Measurements from ENCODE around the gene KIF20B.
"Not testable (repeated sequence)": the region's sequence is repeated elsewhere in the genome, so short reads cannot be mapped to it uniquely, and the experiment has no call there.

Gene KIF20B

GRCh38 chr10:89685936-89686335 lies 15.5 kb upstream of the KIF20B start:
- DNase-seq = no peak

- DNase-seq = no peak
Observed at GRCh38 chr10:89690027-89690426, 11.4 kb upstream of the KIF20B start.

DNA sequence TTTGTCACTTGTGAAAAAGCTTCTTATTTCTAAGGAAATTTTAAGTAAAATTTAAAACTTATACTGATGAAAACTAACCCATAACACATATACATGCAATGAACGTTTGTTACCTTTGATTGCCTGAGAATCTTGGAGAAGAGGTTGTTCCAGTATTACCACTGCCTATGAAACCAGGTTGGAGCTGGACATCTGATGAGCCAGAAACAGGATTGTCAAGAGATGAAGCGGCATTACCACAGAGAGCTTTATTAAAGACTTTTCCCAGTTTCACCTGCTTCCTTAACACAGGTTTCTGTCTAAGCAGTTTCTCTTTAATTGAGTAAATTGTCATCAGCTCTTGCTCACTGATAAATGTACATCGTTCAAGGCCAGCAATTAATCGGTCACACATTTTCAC lies 9.0 kb upstream of the KIF20B start:
- no peak for DNase-seq

DNA sequence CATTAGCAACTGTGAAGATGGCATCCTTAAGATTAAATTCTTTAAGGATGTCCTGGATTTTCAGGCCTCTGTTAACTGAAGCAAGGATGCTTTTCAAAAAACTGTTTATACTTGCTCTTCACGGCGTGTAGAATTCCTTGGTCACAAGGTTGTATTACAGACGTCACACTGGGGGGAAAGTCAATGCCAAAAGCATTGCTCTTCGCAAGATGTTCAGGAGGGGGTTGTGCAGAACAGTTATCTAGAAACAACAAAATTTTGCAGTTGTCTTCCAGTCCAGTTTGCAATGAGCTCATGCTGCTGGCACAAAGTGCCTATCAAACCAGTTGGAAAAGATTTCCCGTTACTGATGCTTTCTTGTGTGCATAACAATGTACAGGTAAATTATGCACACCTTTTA lies 8.2 kb upstream of the KIF20B start:
- DNase-seq = no peak

- no peak for DNase-seq
Observed at GRCh38 chr10:89695307-89695706, 6.1 kb upstream of the KIF20B start.

DNA sequence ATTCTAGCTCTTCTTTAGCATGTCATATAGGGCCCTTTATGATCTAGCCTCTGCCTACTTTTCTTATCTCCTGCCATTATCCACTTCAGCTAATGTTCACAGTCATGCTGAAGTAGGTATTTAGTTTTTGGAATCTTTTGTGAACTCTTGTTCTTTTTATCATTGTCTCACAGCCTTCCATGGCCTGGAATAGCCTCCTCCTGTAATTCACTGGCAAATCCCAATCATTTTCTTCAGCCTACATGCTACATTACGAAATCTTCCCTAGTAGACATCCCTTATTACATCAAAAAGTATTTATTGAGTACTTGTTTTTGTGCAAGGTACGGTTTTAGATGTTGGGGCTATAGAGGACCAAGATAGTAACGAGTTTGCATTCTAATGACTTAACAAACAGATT lies 3.4 kb upstream of the KIF20B start:
- DNase-seq = no peak

DNA sequence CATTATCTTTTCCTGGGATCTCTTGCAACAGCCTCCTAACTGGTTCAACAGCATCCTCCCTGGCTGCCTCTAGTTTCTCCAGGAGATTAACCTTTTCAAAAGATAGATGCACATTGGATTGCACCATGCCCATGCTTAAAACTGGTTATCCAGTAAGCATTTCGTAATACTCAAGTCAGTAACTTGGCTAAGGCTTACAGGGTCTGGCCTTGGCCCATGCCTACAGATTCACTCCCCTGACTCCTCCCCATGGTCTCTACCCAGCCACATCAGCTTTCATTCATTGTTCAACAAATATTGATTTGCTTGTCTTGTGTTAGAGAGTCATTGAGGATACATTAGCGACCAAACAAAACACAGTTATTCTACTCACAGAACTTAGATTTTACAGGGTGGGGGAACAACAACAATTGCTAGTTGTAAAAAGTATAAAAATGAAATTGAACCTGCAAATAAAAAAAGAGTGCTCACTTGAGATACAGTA lies 1.8 kb upstream of the KIF20B start:
- no peak for DNase-seq

GRCh38 chr10:89700923-89701241 lies 508 bp upstream of the KIF20B start:
- no peak for DNase-seq

- peak; percentile 37 to 41 for DNase-seq
Observed at GRCh38 chr10:89702121-89702480, 711 bp downstream of the KIF20B start.

DNA sequence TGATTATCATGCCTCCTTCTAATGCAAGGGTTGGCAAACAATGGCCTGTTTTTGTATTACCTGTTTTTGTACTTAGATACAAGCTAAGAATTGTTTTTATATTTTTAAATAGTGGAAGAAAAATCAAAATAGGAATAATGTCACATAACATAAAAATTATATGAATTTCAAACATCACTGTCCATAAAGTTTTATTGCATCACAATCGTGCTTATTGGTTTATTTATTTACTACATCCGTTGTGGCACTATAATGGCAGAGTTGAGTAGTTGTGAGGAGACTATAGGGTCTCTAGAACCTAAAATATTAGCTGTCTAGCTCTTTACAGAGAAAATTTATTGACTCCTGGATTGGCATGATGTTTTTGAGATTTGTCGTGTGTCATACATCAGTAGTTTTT lies 4.1 kb downstream of the KIF20B start:
- no peak for DNase-seq

DNA sequence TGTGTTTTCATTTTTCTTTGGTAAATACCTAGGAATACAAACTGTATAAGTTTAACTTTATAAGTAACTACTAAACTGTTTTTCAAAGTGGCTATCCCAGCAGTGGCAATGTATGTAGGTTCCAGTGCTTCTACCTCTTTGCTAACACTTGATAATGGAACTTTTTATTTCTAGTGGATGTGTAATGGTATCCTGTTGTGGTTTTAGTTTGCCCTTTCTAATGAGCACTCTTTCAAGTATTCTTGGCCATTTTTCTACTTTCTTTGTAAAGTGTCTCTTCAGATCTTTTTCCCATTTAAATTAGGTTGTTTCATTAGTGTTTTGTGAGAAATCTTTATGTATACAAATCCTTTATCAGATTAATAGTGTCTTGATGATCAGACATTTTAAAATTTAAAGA lies 4.6 kb downstream of the KIF20B start:
- DNase-seq = no peak

DNA sequence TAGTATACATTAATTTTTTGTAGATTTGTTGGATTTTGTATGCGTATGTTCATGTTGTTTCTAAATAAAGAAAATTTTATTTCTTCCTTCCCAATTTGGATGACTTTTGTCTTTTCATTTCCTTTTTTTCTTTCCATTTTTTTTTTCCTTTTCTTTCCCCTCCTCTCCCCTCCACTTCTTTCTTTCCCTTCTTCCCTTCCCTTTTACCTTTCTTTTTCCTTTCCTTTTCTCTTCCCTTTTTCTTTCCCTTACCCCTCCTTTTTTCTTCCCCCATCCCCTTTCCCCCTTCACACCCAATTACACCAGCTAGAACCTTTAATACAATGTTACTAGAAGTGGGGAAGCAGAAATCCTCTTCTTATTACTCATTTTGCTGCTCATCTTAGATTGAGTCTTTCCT lies 6.0 kb downstream of the KIF20B start:
- DNase-seq = no peak

DNA sequence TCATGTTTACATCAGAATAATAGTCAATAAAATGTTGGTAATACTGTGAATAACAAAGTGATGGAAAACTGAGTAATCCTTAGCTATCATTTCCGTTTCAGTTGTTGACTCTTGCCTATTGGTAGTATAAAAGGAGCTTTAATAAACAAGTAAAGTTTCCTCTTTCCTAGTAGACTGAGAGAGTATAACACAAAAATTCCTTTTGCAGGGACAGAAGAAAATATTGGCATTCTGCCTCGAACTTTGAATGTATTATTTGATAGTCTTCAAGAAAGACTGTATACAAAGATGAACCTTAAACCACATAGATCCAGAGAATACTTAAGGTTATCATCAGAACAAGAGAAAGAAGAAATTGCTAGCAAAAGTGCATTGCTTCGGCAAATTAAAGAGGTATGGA lies 9.4 kb downstream of the KIF20B start:
- DNase-seq = no peak

DNA sequence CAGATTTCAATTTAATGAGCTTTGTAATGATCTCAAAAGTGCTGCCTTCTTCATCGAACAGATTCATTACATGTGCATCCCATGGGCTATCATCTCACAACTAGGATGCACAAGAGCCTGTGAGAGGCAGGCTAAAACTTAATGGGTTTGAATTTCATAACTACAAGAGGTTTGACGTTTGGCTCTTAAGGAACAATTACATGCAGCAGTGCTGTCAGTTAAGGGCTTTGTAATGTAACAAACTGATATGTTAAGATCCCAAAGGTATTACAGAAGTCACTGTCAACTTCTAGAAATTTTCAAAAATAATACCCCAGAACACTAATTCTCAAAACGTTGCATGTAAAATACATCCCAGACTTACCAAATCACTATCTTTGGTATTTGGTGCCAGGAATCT lies 33.2 kb downstream of the KIF20B start:
- no peak for DNase-seq

DNA sequence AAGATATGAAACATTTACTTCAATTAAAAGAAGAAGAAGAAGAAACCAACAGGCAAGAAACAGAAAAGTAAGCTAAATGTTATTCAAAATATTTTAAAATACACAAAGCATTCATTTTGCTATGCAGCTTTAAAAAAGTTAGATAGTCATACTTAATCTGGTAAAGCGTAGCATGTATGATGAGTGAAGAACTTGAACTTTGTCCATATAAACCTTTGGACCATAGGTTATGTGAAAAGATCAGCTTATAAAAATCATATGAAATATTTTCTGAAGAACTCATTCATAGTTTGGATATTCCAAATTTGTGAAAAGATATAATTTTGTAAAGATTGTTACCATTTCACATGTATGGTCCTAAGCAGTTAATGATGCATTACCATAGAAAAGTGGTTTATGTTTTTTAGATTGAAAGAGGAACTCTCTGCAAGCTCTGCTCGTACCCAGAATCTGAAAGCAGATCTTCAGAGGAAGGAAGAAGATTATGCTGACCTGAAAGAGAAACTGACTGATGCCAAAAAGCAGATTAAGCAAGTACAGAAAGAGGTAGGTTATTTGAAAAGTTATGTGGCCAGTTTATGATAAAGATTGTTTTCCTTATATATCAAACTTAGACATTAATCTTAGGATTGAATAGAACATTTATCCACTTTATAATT lies 37.3 kb downstream of the KIF20B start:
- DNase-seq = no peak

DNA sequence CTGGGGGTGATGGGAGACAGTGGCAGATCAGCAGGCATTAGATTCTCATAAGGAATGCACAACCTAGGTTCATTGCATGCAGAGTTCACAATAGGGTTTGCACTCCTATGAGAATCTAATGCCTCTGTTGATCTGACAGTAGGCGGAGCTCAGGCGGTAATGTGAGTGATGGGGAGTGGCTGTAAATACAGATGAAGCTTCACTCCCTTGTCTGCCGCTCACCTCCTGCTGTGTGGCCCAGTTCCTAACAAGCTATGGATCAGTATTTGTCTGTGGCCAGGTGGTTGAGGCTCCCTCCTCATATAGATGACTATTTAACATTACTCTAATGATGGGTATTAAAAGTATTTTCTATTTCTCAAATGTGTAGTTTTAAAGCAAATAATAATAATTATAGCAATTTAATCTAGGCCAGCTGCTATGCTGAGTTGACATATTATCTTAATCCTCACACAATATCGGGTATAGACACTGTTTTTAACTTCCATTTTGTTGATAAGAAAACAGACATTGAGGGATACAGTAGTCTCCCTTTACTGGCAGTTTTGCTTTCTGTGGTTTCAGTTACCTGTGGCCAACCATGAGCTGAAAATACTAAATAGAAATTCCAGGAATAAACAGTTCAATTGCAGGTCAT lies 39.9 kb downstream of the KIF20B start:
- DNase-seq = no peak

- no peak for DNase-seq
Observed at GRCh38 chr10:89744026-89744425, 42.6 kb downstream of the KIF20B start.

DNA sequence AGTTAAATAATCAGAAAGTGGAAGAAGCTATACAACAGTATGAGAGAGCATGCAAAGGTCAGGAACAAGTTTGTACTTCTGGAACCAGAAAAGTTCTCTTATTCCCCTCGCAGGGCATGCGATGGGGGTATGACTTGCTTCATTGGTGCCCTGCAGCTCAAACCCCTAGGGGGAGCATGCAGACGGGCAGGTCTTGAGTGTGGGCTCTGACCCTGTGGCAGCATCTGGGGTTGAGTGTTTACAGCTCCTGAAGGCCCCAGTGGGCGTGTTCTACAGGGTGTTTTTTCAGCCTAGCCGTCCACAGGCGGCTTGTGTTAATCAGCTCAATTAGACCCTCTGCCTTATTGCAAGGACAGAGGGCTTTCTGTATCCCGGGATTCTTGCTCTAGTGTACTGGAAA lies 44.5 kb downstream of the KIF20B start:
- no peak for DNase-seq

DNA sequence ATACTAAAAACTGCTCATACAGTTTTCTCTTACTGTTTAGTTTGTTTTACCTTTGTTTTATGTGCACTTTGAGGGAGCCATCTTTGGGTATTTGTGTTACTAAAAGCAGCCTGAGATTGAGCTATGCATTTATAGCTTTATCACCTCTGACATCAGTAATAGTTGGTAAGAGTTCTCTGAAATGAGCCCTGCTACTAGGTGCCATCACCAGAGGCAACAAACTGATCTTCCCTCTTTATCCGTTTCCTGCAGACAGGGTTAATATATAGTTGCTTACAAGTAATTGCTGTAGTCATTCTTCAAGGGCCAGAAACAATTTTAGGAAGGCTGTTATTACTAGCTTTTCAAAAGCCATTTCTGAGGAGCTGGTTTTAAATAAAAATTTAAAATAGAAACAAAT lies 49.1 kb downstream of the KIF20B start:
- DNase-seq = no peak

GRCh38 chr10:89755374-89755773 lies 54.0 kb downstream of the KIF20B start:
- no peak for DNase-seq

GRCh38 chr10:89759531-89759930 lies 58.1 kb downstream of the KIF20B start:
- no peak for DNase-seq

DNA sequence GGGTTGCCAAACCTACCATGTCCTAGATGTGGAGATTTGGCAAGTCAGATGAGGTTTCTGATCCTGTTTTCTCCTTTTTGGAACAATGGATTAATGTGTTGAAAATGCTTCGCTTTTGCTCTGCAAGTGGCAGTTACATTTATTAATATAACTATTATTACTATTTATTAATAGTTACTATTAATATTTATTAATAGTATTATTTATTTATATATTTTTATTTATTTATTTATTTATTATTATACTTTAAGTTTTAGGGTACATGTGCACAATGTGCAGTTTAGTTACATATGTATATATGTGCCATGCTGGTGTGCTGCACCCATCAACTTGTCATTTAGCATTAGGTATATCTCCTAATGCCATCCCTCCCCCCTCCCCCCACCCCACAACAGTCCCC lies 62.3 kb downstream of the KIF20B start:
- not testable (repeated sequence) for DNase-seq

DNA sequence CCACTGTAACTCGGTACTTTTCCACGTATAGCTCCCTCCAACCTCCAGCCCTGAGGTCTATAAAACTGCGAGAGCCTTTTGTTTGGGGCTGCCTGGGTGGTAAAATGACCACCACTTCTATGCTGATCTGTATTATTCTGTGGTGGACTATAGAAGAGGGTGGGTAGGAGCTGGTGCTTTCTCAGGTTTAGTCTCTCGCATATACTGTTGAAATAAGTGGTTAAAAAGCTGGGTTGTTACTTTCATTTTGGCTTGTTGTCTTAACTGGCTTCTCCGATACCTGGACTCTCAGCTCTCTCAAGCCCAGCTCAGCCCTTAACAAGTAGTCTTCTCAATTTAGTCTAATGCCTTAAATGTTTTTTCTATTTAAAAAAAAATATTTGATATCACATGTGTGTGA lies 70.3 kb downstream of the KIF20B start:
- no peak for DNase-seq

- DNase-seq = no peak
Observed at GRCh38 chr10:89773081-89773480, 71.7 kb downstream of the KIF20B start.

- DNase-seq = no peak
Observed at GRCh38 chr10:89776665-89777064, 75.3 kb downstream of the KIF20B start.

Measured in activated T-cell treated with anti-CD3 and anti-CD28 coated beads, Interleukin-2, amount 50 U/mL, for 48 hours (primary cell).